Articular chondrocyte of knee joint (primary cell): ENCODE measurements around the gene FAM222A. TPM values are rescaled to one million over a fixed set of nuclear protein-coding genes. Genes with fewer than 3 reads are reported as not detected.

ENCODE experiments used
- total RNA-seq: library from RNA; depleted of rRNA; stranded (reverse); fragments of >200 nt; gene quantifications from 2 replicates; pipeline ENCODE4 v1.2.3, GENCODE V29; 2012

Gene FAM222A
- total RNA-seq, result 0.39 and 0.43 TPM in 2 replicates

GRCh38 chr12:109713187-109714070 lies at the start of gene FAM222A:
FAM222A (plus strand) TSS chr12:109713825; CDS start chr12:109744147, 30,322 bp downstream.

Other genes with a start within 250 kb of the FAM222A start
- gene KCTD10, start 236.5 kb upstream of the FAM222A start, total RNA-seq, result 127 and 145 TPM in 2 replicates
- gene UBE3B, start 236.2 kb upstream of the FAM222A start, total RNA-seq, result 40.0 and 47.7 TPM in 2 replicates
- gene MMAB, start 140.3 kb upstream of the FAM222A start, total RNA-seq, result 32.1 and 38.2 TPM in 2 replicates
- 11.5 and 14.1 TPM in 2 replicates for gene MVK, start 140.0 kb upstream of the FAM222A start, total RNA-seq
- 4.8 and 5.1 TPM in 2 replicates for gene TRPV4, start 119.6 kb downstream of the FAM222A start, total RNA-seq
- gene GLTP, start 166.7 kb downstream of the FAM222A start, total RNA-seq, result 69.8 and 73.0 TPM in 2 replicates
- 10.6 and 11.0 TPM in 2 replicates for gene TCHP, start 186.4 kb downstream of the FAM222A start, total RNA-seq